NK-92 (cell line): Measurements from ENCODE around the gene EEPD1.

Experiments used
- DNase-seq: peaks from one replicate; lab custom pipeline; 2025; ENCODE audit not compliant: unreplicated experiment; lab: John Stamatoyannopoulos, UW

The EEPD1 gene

GRCh38 chr7:36154255-36155212 lies 1.5 kb downstream of the EEPD1 start:
- DNase-seq = no peak

GRCh38 chr7:36155811-36156361 lies 2.8 kb downstream of the EEPD1 start:
- no peak for DNase-seq

- DNase-seq = no peak
These were observed 4.7 kb downstream of the EEPD1 start for GRCh38 chr7:36157527-36158320.

GRCh38 chr7:36158321-36158605 lies 5.2 kb downstream of the EEPD1 start:
- DNase-seq = no peak

- DNase-seq = no peak
These were observed 6.6 kb downstream of the EEPD1 start for GRCh38 chr7:36159618-36160017.

- DNase-seq = no peak
These were observed 7.3 kb downstream of the EEPD1 start for GRCh38 chr7:36160313-36160712.

GRCh38 chr7:36161996-36162395 lies 8.9 kb downstream of the EEPD1 start:
- no peak for DNase-seq

- no peak for DNase-seq
These were observed 12.0 kb downstream of the EEPD1 start for GRCh38 chr7:36165059-36165458.

- DNase-seq = no peak
These were observed 12.7 kb downstream of the EEPD1 start for GRCh38 chr7:36165802-36166201.

GRCh38 chr7:36167403-36168050 lies 14.5 kb downstream of the EEPD1 start:
- DNase-seq = no peak

GRCh38 chr7:36171503-36171902 lies 18.4 kb downstream of the EEPD1 start:
- no peak for DNase-seq

- DNase-seq = no peak
These were observed 22.8 kb downstream of the EEPD1 start for GRCh38 chr7:36175886-36176285.

GRCh38 chr7:36176697-36177096 lies 23.6 kb downstream of the EEPD1 start:
- DNase-seq = no peak

GRCh38 chr7:36180121-36180520 lies 27.1 kb downstream of the EEPD1 start:
- DNase-seq = no peak

GRCh38 chr7:36181668-36182067 lies 28.6 kb downstream of the EEPD1 start:
- DNase-seq = no peak

- DNase-seq = no peak
These were observed 30.0 kb downstream of the EEPD1 start for GRCh38 chr7:36182854-36183604.

GRCh38 chr7:36185092-36185491 lies 32.0 kb downstream of the EEPD1 start:
- DNase-seq = no peak

GRCh38 chr7:36185756-36186155 lies 32.7 kb downstream of the EEPD1 start:
- DNase-seq = no peak

GRCh38 chr7:36186359-36187121 lies 33.5 kb downstream of the EEPD1 start:
- DNase-seq = no peak

GRCh38 chr7:36188266-36188665 lies 35.2 kb downstream of the EEPD1 start:
- no peak for DNase-seq
